HepG2 (cell line): ENCODE results near the gene HECTD4. TPM values are rescaled to one million over a fixed set of nuclear protein-coding genes. Genes with fewer than 3 reads are reported as not detected.

Experiments used
- ATAC-seq: fragments of 200-7000 bp; cut with Tn5 transposase; 3 replicates; pipeline ENCODE4 v1.9.1; 2020; ENCODE audit warnings: mild to moderate bottlenecking, moderate library complexity
- BruUV-seq: library from RNA; stranded (reverse); fragments of 400-500 nt; replicated peaks from 2 replicates; lab custom pipeline; 2021; lab: Mats Ljungman, UMichigan
- CTCF ChIA-PET: fragments of 300-600 bp; formaldehyde crosslinking; extraction: SDS; loops from one replicate; lab custom pipeline; 2021; ENCODE audit warnings: low total read pairs, inconsistent platforms, low intra/inter-chr PET ratio; lab: Yijun Ruan, JAX
- POLR2A ChIA-PET: fragments of 350-600 bp; sonication (Branson Sonifier 250); formaldehyde crosslinking; loops from one replicate; lab custom pipeline; 2020; ENCODE audit warnings: antibody characterized with exemption, inconsistent platforms; lab: Yijun Ruan, JAX
- DNase-seq: peaks from one replicate; pipeline ENCODE4 v3.0.0-alpha.2; 2015; ENCODE audit warnings: low spot score
- FAIRE-seq: peaks from 3 replicates; lab custom pipeline; 2011; peaks lifted over from hg19 to GRCh38; lab: Jason Lieb, UNC
- H2AFZ ChIP-seq: one replicate; pipeline ENCODE4 v1.6.1; 2011; ENCODE audit warnings: low read length, inconsistent platforms
- H3K27ac ChIP-seq: fragments of 300-600 bp; 3 replicates; pipeline ENCODE4 v1.8.0; 2011; ENCODE audit warnings: mixed run types, mild to moderate bottlenecking, mixed read lengths, low read length, inconsistent platforms; ENCODE audit not compliant: insufficient read depth; ENCODE audit errors: extremely low read length
- H3K27me3 ChIP-seq, 2 experiments: fragments of 200-600 bp in 1 of 2; 2 replicates in 1 of 2; 3 replicates in 1 of 2; pipeline versions ENCODE4 v1.6.0 to v1.8.0; 2011; ENCODE audit warnings: low read length in 2 of 2, mild to moderate bottlenecking in 2 of 2, moderate library complexity in 2 of 2, inconsistent platforms in 1 of 2; ENCODE audit not compliant: insufficient read depth in 2 of 2, control insufficient read depth in 1 of 2
- H3K36me3 ChIP-seq, 2 experiments: fragments of 200-600 bp in 1 of 2; replicated peaks in 1 of 2; 2 replicates in 1 of 2; 3 replicates in 1 of 2; pipeline versions ENCODE4 v1.5.1 to v1.8.0; 2011; ENCODE audit warnings: low read length in 2 of 2, inconsistent platforms in 1 of 2; ENCODE audit not compliant: insufficient read depth in 2 of 2, control insufficient read depth in 1 of 2
- H3K4me1 ChIP-seq: 2 replicates; pipeline ENCODE4 v1.5.1; 2012; ENCODE audit warnings: low read length, inconsistent platforms; ENCODE audit not compliant: insufficient read depth
- H3K4me2 ChIP-seq: 2 replicates; pipeline ENCODE4 v1.6.0; 2011; ENCODE audit warnings: low read depth, low read length, inconsistent platforms
- H3K4me3 ChIP-seq, 3 experiments: fragments of 200-600 bp in 1 of 3; sonication (generic), shearing (Covaris generic) in 1 of 3; replicated peaks in 1 of 3; 2 replicates each; pipeline ENCODE4 v1.5.1; 2011 to 2016; ENCODE audit warnings: low read length in 3 of 3, inconsistent platforms in 2 of 3, low read depth in 2 of 3, mild to moderate bottlenecking in 2 of 3, control low read depth in 1 of 3, mixed read lengths in 1 of 3; ENCODE audit not compliant: insufficient read depth in 1 of 3
- H3K79me2 ChIP-seq: one replicate; pipeline ENCODE4 v1.6.1; 2011; ENCODE audit warnings: low read length, inconsistent platforms; ENCODE audit not compliant: insufficient read depth
- H3K9ac ChIP-seq: 2 replicates; pipeline ENCODE4 v1.6.0; 2011; ENCODE audit warnings: mild to moderate bottlenecking, low read depth, low read length, inconsistent platforms; ENCODE audit not compliant: insufficient read depth
- H3K9me3 ChIP-seq: 2 replicates; pipeline ENCODE4 v1.5.1; 2012; ENCODE audit warnings: mild to moderate bottlenecking, low read length
- H4K20me1 ChIP-seq: 2 replicates; pipeline ENCODE4 v1.6.0; 2011; ENCODE audit warnings: inconsistent platforms, mild to moderate bottlenecking, low read length, moderate library complexity; ENCODE audit not compliant: insufficient read depth
- CHD4 ChIP-seq: fragments of 200-600 bp; sonication (generic); IDR thresholded peaks from 2 replicates; pipeline ENCODE4 v1.7.0; 2017; ENCODE audit warnings: mild to moderate bottlenecking, low read length, borderline replicate concordance
- ETV5 ChIP-seq: IDR thresholded peaks from 2 replicates; pipeline ENCODE4 v1.6.1; 2018; ENCODE audit warnings: missing biosample characterization, missing genetic modification reagents, inconsistent platforms, borderline replicate concordance
- GATAD1 ChIP-seq: IDR thresholded peaks from 2 replicates; pipeline ENCODE4 v1.6.1; 2016; ENCODE audit warnings: missing genetic modification reagents, missing compliant biosample characterization
- MAFF ChIP-seq: IDR thresholded peaks from 2 replicates; pipeline ENCODE4 v1.6.1; 2011; ENCODE audit warnings: low read depth, low read length, improper control_type of control experiment
- MTA3 ChIP-seq: sonication (generic); formaldehyde crosslinking; IDR thresholded peaks from 2 replicates; pipeline ENCODE4 v1.4.0; 2020; ENCODE audit warnings: missing genetic modification reagents
- SAP130 ChIP-seq: IDR thresholded peaks from 2 replicates; pipeline ENCODE4 v1.6.1; 2016; ENCODE audit warnings: low read depth
- SATB2 ChIP-seq: sonication (generic); formaldehyde crosslinking; IDR thresholded peaks from 2 replicates; pipeline ENCODE4 v1.5.0; 2020; ENCODE audit warnings: missing genetic modification reagents
- SOX6 ChIP-seq, 2 experiments: fragments of 450-650 bp in 1 of 2; sonication (generic) in 1 of 2; formaldehyde crosslinking in 1 of 2; IDR thresholded peaks; 2 replicates each; pipeline versions ENCODE4 v1.4.0 to v1.6.1; 2017 to 2020; ENCODE audit warnings: antibody characterized with exemption in 1 of 2, mild to moderate bottlenecking in 1 of 2, missing genetic modification reagents in 1 of 2
- ZMYM2 ChIP-seq: sonication (generic); formaldehyde crosslinking; IDR thresholded peaks from 2 replicates; pipeline ENCODE4 v1.8.0; 2022; ENCODE audit warnings: mild to moderate bottlenecking, missing genetic modification reagents
- ZNF318 ChIP-seq: sonication (generic); formaldehyde crosslinking; IDR thresholded peaks from 2 replicates; pipeline ENCODE4 v1.4.0; 2020; ENCODE audit warnings: mild to moderate bottlenecking, missing genetic modification reagents
- WGBS: methylation state at CpG from one replicate; pipeline ENCODE4 v1.1.6; 2017; ENCODE audit warnings: low lambda C conversion rate; 5-methylcytosine and 5-hydroxymethylcytosine counted together
- in situ Hi-C: cut with HindIII; loops from 2 replicates; pipeline ENCODE4 v1.10.0; 2017; ENCODE audit warnings: low pct_unique_long_range_greater_than_20kb; ENCODE audit not compliant: extremely low pct_ligation_motif_present
- intact Hi-C: fragments of 100-400 bp; cut with micrococcal nuclease; formaldehyde crosslinking; loops from one replicate; pipeline ENCODE4 v1.10.0; 2022; ENCODE audit not compliant: unreplicated experiment
- polyA plus RNA-seq, 8 experiments: library from polyadenylated mRNA; depleted of rRNA in 3 of 8; stranded (reverse) in 7 of 8; unstranded in 1 of 8; fragments of >200 nt; fragmentation: Illumina TruSeq in 4 of 8; extraction: Trizol in 4 of 8; gene quantifications; 2 replicates each; pipeline versions ENCODE4 v1.2.1 to v1.2.3, GENCODE V29; 2011 to 2016; ENCODE audit warnings: low read depth in 4 of 8, missing spikeins in 1 of 8, mixed read lengths in 1 of 8; ENCODE audit not compliant: insufficient read depth in 1 of 8
- total RNA-seq, 5 experiments: library from RNA; depleted of rRNA; stranded (reverse); fragments of >200 nt; fragmentation: Illumina TruSeq; extraction: Trizol; gene quantifications; 2 replicates each; pipeline ENCODE4 v1.2.3, GENCODE V29; 2016; ENCODE audit warnings: low read depth in 1 of 5
- TF ChIP-seq, protein P1 (sequence below): sonication (generic); formaldehyde crosslinking; IDR thresholded peaks from 2 replicates; pipeline ENCODE4 v1.5.0; 2020; ENCODE audit warnings: mild to moderate bottlenecking, missing genetic modification reagents, borderline replicate concordance

The HECTD4 gene
- total and polyA plus RNA-seq, 2 of the 13 experiments (the other 11 are each of a cell fraction or from before 2014, with no cell fraction given), result 9.0 to 11.4 TPM

- TF ChIP-seq SAP130 (CRISPR knock-in tag) (no peak), MTA3 (no peak)
Observed at GRCh38 chr12:112230136-112230535, 152.1 kb downstream of the HECTD4 start (continued).

- intact Hi-C loops, result no loop called here
- ChIA-PET CTCF (no interaction called here), POLR2A (no interaction called here)
- no TSS peak for BruUV-seq
- Histone ChIP-seq H3K4me3 (no peak overlapping the region), H3K9ac (no peak overlapping the region), H3K9me3 (no peaks in the 10 kb centered on the region), H3K79me2 (no peaks in the 10 kb centered on the region), H4K20me1 (no peaks in the 10 kb centered on the region), H3K4me1 (no peaks in the 10 kb centered on the region), H3K4me2 (no peak overlapping the region), H3K36me3 (peaks cover 9 to 41% of the 10 kb centered on the region in 2 experiments), H3K27ac (no peak overlapping the region), H3K27me3 (no peaks in the 10 kb centered on the region), H2AFZ (no peak overlapping the region)
- in situ Hi-C loops, result no loop called here
- FAIRE-seq (no peak), DNase-seq (no peak), ATAC-seq (no peak)
- WGBS, result 92% methylated on average over 3 of the region's 3 CpGs
- TF ChIP-seq GATAD1 (CRISPR knock-in tag) (no peak), CHD4 (no peak), ZNF318 (no peak), SOX6 (IDR thresholded peaks at IDR 0.05) (no peak), SOX6 (CRISPR knock-in tag; IDR thresholded peaks at IDR 0.05) (no peak), MAFF (peak; percentile 42; the same call in 1 of the 2 replicates), SATB2 (CRISPR knock-in tag) (no peak), ZMYM2 (CRISPR knock-in tag) (no peak), ETV5 (CRISPR knock-in tag) (no peak)
- TF ChIP-seq, protein P1, sequence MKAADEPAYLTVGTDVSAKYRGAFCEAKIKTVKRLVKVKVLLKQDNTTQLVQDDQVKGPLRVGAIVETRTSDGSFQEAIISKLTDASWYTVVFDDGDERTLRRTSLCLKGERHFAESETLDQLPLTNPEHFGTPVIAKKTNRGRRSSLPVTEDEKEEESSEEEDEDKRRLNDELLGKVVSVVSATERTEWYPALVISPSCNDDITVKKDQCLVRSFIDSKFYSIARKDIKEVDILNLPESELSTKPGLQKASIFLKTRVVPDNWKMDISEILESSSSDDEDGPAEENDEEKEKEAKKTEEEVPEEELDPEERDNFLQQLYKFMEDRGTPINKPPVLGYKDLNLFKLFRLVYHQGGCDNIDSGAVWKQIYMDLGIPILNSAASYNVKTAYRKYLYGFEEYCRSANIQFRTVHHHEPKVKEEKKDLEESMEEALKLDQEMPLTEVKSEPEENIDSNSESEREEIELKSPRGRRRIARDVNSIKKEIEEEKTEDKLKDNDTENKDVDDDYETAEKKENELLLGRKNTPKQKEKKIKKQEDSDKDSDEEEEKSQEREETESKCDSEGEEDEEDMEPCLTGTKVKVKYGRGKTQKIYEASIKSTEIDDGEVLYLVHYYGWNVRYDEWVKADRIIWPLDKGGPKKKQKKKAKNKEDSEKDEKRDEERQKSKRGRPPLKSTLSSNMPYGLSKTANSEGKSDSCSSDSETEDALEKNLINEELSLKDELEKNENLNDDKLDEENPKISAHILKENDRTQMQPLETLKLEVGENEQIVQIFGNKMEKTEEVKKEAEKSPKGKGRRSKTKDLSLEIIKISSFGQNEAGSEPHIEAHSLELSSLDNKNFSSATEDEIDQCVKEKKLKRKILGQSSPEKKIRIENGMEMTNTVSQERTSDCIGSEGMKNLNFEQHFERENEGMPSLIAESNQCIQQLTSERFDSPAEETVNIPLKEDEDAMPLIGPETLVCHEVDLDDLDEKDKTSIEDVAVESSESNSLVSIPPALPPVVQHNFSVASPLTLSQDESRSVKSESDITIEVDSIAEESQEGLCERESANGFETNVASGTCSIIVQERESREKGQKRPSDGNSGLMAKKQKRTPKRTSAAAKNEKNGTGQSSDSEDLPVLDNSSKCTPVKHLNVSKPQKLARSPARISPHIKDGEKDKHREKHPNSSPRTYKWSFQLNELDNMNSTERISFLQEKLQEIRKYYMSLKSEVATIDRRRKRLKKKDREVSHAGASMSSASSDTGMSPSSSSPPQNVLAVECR, result no peak
Observed at GRCh38 chr12:112226768-112227167, 155.5 kb downstream of the HECTD4 start.
